GM19023 (cell line): ENCODE results near the gene ZNF217.
"Not testable (repeated sequence)": the region's sequence is repeated elsewhere in the genome, so short reads cannot be mapped to it uniquely, and the experiment has no call there.

Experiments
- ATAC-seq: cut with Tn5 transposase; IDR thresholded peaks from one replicate; pipeline ENCODE4 v1.9.1; 2021; ENCODE audit warnings: mild to moderate bottlenecking, moderate library complexity; ENCODE audit not compliant: unreplicated experiment

Gene ZNF217

DNA sequence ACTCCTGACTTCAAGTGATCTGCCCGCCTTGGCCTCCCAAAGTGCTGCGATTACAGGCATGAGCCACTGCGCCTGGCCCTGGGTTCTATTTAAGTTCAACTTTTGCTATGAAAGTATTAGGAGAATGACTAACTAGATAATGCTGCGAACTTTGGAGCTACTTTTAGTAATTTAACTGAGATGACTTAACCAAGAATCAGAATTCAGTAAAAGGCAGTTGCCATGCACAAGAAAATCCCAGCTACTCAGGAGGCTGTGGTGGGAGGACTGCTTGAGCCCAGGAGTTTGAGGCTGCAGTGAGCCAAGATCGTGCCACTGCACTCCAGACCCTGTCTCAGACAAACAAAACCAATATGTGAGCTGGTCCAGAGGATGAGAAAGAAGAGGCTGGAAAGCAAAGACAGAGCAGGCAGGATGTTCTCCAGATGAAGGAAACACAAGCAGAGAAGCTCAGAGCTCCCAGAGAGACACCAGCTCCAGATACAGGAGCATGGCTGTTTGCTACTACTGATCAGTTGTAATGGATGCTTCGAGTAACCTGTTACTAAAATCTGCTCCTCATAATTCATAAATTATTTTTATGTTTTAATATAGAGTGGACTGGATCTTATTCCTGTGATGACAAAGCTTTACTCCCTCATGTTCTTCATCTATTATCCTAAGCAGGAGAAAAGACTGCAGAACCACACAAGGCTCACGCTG lies 23.9 kb downstream of the ZNF217 start:
- no peak for ATAC-seq

DNA sequence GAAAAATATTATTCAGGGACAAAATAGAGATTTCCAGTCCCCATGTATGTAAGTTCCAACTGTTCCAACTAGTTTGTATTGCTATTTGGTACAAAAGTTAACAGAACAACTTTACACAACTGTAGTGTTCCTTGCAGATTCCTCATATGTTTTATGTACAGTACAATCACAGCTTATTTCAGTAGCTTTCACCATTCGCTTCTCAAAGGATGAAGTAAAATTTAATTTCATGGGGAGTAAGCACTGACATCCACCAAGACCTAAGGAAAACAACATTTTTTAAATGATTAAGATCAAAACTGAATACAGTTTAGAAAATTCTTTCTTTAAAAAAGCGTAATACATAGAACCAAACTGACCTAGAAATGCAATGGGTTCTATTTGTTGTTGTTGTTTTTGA lies 24.6 kb downstream of the ZNF217 start:
- ATAC-seq = no peak

DNA sequence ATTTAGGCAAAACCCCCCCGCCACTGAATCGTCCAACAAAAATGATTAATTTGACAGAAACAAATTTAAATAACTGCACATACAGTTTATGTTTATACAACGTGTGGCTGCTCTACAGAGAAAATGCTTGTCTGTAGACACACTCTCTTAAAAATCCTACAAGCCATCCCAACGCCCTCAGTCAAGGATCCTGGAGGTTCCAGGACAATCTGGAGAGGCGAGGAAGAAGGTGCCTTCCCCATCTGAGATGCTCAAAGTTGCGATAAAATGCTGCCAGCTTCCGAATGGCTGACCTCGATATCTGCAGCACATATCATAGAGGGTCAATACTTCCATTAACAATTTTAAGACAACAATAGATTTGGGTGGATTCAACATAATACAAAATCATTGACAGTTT lies 25.3 kb downstream of the ZNF217 start:
- no peak for ATAC-seq

DNA sequence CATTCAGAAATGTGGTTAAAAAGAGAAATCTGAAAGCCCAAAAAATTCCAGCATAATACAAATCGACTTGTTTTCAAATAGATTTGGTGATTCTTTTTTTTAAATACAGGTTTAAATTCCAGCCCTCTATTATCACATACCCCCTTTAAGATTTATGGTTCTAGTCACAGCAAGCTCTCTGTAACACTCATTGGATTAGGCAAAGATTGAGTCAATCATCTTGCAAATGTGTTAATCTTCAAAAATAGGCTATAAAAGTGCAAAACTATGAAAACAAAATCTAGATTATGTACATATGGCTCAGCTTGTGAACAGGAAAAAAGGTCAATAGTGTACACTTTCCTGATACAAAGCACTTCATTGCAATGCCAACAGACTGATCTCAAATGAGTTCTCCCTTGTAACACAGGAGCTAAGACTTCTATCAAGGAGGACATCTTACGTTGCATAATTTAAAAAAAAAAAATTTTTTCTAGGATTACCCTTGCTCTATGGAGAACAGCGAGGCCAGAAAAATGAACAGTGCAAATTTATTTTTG lies 26.2 kb downstream of the ZNF217 start:
- no peak for ATAC-seq

DNA sequence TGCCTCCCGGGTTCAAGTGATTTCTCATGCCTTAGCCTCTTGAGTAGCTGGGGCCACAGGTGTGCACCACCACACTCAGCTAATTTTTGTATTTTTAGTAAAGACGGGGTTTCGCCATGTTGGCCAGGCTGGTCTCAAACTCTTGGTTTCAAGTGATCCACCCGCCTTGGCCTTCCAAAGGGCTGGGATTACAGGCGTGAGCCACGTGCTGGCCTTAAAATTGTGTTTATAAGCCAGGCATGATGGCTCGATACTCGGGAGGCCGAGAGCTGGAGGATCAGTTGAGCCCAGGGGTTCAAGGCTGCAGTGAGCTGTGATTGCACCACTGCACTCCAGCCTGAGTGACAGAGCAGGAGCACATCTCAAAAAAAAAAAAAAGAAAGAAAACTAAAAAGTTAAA lies 27.0 kb downstream of the ZNF217 start:
- ATAC-seq = not testable (repeated sequence)

DNA sequence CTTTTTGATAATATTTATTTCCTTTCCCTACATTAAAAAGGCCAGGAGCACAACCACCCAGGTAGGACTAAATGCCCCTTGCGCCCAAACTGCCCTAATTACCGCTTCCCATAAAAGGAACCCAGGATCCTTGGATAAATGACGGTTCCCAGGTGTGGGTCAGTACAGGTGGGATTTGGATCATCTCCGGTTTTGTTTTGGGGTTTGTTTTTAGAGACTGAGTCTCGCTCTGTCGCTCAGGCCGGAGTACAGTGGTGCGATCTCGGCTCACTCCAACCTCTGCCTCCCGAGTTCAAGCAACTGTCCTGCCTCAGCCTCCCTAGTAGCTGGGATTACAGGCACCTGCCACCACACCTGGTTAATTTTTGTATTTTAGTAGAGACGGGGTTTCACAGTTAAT lies 28.4 kb downstream of the ZNF217 start:
- no peak for ATAC-seq

DNA sequence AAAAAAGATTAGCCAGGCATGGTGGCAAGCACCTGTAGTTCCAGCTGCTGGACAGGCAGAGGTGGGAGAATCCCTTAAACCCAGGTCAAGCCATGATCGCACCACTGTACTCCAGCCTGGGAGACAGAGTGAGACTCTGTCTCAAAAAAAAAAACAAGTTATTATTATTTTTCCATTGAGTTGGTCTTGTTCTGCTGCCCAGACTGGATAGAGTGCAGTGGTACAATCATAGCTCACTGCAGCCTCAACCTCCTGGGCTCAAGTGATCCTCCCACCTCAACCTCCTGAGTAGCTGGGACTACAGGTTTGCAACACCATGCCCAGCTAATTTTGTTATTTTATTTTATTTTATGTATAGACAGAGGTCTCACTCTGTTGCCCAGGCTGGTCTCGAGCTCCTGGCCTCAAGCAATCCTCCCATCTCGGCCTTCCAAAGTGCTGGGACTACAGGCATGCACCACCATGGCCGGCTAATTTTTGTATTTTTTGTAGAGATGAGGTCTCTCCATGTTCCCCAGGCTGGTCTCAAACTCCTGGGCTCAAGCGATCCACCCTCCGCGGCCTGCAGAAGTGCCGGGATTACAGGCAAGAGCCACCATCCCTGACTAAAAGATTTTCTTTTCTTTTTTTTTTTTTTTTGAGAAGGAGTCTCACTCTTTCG lies 31.4 kb downstream of the ZNF217 start:
- ATAC-seq = not testable (repeated sequence)

DNA sequence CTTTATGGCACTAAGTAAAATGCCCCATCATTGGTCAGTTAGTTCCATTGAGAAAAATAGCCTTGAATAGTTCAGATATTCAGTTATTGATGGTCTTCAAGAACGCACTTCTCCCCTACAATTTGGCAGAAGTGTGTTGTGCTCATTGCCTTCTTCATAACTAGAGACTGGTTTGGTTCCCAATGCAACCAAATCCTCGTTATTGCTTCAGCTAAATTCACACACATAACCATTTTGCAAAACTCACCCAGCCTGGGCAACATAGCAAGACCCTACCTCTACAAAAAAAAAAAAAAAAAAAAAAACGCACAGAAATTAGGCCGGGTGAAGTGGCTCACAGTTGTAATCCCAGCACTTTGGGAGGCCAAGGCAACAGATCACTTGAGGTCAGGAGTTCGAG lies 32.1 kb downstream of the ZNF217 start:
- no peak for ATAC-seq

DNA sequence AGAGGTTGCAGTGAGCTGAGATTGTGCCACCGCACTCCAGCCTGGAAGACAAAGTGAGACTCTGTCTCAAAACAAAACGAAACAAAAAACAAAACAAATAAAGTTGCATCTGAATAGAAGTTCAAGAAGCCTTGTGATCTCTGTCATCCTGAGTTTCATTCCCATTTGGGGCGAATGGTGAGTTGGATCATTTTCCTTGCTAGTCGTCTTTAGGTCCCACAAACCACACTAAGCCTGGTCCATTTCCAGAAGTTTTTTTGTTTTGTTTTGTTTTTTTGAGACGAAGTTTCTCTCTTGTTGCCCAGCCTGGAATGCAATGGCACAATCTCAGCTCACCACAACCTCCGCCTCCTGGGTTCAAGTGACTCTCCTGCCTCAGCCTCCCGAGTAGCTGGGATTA lies 33.8 kb downstream of the ZNF217 start:
- no peak for ATAC-seq

DNA sequence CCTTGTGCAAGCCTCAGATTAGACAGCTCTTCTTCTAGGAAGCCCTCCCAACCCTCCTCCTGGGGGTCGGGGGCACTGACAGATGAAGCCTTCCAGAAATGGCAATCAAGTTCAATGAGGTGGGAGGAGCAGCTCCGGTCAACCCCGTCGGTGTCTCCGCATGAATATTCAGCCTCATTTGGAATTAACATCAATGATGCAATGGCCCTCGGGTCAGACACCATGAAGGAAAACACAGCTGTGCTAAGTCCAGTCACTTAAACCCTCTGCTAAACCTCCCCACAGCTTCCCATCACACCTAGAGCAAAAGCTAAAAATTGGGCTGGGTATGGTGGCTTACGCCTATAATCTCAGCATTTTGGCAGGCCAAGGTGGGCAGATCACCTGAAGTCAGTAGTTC lies 36.5 kb downstream of the ZNF217 start:
- ATAC-seq = no peak

DNA sequence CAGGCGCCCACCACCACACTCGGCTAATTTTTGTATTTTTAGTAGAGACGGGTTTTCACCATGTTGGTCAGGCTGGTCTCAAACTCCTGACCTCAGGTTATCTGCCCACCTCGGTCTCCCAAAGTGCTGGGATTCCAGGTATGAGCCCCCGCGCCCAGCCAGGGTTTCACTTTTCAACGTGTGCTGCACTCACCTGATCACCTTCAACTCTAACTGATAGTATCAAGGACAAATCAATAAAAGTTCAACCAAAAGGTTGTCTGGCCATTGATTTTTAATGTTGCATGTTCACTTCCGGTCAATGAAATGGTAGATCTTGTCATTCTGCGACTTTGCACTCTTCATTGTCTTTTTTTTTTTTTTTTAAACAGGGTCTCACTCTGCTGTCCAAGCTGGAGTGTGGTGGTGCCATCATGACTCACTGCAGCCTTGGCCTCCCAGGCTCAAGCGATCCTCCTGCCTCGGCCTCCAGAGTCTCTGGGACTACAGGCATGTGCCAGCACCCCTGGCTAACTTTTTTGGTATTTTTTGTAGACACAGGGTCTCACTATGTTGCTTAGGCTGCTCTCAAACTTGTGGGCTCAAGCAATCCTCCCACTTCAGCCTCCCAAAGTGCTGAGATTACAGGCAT lies 37.3 kb downstream of the ZNF217 start:
- no peak for ATAC-seq

DNA sequence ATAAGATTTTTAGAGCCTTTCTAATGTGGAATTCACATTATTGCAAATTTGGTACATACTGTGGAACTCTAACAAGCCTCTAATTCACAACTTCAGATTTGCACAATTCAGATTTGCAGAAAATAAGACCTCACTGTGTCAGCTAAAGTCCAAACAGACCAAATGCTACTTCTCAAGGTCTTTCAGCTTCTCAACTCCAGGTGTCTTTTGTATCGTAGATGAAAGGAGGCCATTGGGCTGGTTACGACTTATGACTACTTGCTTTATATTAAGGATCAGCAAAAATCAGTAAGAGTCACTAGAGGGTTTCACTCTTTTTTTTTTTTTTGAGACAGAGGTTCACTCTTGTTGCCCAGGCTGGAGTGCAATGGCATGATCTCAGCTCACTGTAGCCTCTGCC lies 37.8 kb downstream of the ZNF217 start:
- no peak for ATAC-seq

DNA sequence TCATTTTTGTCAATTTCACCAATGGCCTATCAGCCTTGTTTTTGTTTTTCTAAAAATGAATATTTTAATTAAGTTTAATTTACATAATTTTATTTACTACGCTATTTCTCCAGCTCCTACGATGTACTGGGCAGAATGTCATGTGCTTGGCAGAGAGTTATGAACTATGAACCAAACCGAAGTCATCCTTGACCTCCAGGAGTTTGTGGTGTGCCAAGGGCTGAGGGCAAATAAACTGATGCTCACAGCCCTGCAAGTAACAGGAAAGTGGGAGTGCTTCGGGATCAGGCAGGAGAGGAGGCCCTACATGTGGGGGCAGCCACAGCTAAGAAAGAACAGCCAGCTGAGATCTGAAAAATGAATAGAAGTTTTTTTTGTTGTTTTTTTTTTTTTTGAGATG lies 38.6 kb downstream of the ZNF217 start:
- ATAC-seq = no peak

DNA sequence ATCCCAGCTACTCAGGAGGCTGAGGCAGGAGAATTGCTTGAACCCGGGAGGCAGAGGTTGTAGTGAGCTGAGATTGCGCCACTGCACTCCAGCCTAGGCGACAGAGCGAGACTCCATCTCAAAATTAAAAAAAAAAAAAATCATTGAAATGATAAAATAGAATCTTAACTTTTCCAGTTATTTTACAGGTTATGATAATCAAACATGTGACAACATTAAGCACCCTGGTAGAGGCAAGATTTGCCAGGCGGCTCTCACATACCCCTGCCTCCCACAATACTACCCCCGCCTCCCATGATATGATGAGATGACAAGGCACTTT lies 41.1 kb downstream of the ZNF217 start:
- ATAC-seq = not testable (repeated sequence)

DNA sequence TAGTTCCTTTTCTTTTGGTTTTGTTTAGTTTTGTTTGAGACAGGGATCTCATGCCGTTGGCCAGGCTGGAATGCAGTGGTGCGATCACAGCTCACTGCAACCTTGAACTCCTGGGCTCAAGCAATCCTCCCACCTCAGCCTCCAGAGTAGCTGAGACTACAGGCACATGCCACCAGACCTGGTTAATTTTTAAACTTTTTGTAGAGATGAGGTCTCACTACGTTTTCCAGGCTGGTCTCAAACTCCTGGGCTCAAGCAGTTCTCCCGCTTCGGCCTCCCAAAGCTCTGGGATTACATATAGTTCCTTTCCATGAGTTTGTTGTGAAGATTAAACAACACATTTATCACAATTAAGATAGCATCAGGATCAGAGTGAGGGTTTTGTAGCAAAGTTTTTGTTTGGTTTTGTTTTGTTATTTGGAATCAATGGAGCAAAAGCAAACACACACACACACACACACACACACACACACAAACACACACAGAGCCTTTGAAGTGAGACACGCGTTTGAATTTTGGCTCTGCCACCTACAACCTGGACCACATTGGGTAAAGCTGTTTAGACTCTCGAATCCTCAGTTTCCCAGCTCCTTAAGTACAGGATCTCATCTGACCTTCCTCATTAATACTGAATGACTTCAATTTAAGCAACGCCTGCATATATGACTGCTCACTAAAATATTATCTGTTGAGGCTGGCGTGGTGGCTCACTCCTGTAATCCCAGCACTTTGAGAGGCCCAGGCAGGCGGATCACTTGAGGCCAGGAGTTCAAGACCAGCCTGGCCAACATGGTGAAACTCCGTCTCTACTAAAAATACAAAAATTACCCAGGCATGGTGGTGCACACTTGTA lies 41.7 kb downstream of the ZNF217 start:
- not testable (repeated sequence) for ATAC-seq

DNA sequence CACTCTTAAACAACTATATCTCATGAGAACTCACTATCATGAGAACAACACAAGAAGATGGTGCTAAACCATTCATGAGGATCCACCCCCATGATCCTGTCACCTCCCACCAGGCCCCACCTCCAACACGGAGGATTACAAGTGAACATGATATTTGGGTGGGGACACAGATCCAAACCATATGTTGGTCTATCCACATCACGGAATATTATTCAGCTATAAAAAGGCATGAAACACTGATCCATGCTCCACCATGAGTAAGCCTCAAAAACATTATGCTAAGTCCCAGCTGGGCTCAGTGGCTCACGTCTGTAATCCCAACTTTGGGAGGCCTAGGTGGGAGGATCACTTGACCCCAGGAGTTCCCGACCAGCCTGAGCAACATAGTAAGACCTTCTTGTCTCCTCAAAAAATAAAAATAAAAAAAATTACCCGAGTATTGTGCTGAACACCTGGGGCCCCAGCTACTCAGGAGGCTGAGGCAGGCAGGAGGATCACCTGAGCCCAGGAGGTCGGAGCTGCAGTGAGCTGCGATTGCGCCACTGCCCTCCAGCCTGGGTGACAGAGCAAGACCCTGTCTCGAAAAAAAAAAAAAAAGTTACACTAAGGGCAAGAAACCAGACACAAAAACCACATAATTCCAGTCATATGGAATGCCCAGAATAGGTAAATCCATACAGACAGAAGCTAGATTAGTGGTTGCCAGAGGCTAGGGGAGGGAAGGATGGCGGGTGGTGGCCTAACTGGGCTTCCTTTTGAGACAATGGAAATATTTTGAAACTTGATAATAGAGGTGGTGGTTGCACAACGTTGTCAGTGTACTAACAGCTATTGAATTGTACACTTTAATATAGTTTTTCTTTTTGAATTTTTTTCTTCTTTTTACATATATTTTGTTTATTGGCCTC lies 43.1 kb downstream of the ZNF217 start:
- no peak for ATAC-seq

DNA sequence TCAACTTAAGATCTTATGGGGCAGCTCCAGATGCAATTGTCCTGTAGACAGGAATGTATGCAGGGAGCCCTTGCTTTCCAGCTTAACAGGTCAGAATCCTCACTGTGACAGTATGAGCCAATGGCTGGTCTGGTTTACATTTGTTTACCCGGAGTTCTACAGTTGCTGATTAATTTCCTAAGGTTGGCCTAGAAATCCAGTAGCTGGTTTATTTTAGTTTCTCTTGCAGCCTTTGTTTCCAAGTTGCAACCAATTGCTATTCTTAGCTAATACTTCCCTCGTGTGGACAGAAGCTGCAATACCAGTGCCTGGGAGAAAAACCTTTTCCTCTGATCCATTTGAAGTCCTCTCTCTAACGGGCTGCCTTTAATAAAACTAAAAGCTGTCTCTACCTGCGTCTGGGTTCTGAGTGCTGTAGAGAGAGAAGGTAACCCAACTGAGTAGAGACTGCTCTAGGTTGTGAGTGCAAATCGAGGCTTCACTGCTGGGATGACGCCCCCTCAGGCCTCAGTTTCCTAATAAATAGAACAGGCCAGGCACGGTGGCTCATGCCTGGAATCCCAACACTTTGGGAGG lies 45.9 kb downstream of the ZNF217 start:
- no peak for ATAC-seq

DNA sequence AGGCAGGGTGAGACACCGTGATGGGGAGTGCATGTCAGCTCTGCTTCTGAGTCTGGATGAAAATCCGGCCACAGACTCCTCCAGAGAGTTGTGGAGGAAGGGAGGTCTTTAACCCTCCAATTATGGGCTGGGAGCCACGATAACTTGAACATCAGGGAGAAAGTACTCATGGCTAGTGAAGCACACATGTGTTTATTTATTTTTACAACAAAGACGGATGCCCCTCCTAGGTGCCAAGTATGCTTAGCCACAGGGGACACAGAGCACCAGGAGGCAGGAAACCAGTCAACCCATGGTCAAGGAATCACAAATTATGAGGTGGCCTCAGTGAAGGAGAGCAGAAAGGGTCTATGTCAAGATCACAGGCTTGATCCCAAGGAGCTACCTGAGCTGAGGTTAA lies 54.1 kb downstream of the ZNF217 start:
- ATAC-seq = no peak

DNA sequence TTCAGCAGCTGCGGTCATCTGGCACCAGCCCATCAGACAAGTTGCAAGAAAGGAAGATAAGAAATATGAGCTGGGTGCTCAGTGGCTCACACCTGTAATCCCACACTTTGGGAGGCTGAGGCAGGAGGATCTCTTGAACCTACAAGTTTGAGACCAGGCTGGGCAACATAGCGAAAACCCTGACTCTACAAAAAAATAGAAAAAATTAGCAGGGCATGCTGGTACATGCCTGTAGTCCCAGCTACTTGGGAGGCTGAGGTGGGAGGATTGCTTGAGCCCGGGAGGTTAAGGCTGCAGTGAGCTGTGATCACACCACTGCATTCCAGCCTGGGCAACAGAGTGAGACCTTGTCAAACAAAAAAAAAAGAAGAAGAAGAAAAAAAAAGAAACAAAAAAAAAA lies 57.3 kb downstream of the ZNF217 start:
- ATAC-seq = not testable (repeated sequence)

DNA sequence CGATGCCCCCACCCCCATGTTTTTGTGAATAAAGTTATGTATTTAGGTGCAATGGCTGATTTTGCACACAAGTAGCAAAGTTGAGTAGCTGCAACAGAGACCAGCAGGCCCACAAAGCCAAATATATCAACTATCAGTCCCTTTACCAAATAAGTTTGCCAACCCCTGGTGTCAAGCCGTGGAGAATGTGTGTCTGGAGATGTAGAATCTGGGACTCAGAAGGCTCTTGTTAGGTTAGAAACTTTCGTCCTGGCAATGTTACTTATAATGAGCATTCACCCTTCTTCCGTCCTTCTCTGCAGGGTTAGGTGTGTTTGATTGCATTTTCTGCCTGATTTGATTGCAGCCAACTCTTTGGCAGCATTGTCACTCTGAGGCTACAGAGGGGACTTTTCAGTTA lies 57.8 kb downstream of the ZNF217 start:
- no peak for ATAC-seq
